ENCODE results near the gene RPSA.
"Not testable (repeated sequence)": the region's sequence is repeated elsewhere in the genome, so short reads cannot be mapped to it uniquely, and the experiment has no call there.

Gene RPSA

GRCh38 chr3:39388741-39389248, 17.7 kb upstream of the RPSA start:
- DNase-seq (ENCODE audit: low read depth in 1 of 2, low spot score in 1 of 2): no peak

DNA sequence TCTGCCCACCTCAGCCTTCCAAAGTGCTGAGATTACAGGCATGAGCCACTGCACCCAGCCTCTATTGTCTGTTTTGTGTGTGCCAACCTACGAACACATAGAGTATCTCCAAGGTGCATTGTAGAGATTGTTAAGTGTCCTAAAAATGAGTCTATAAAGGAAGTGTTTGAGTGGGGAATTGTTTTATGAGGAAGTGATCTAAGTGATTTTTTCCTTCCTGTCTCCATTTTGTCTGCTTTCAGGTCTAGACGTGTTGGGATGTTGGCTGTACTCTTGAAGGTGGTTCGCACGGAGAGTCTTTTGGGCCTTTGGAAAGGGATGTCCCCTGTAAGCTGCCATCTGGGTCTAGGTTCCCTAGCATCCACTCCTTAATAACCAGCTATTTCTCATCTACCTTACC, 16.3 kb upstream of the RPSA start:
- DNase-seq (ENCODE audit: low read depth in 1 of 2, low spot score in 1 of 2): no peak

DNA sequence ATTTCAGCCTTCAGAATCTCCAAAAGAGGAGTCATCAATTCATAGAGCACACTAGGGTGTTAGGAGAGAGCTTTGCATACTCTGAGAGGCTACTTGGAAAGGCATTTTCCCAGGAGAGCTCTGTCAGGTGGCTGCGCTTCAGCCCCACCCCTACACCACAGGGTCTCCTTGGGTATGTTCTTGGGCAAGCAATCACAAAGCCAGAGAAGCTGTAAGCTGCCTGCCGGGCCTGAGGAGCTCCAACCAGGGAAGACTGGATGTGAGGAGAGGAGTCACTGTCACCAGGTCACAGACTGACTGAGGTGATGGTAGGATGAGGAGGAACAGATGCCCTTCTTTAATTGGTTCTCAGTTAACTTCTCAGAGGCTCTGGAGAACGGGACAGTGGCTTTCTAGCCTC, 9.8 kb upstream of the RPSA start:
- no peak for DNase-seq (ENCODE audit: low read depth in 1 of 2, low spot score in 1 of 2)

DNA sequence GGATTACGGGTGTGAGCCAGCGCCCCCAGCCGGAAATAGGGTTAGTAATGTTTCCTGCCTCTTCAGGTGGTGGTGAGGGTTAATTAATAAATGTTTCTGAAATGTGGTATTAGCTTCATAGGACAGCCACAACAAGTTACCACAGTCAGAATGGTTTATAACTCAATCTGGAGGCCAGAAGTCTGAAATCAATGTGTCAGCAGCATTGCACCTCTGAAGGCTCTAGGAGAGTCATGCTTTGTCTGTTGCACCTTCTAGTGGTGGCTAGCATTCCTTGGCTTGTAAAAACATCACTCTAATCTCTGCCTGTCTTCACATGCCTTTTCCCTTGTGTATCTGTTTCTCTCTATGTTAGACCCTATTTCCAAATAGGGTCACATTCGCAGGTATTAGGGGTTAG, 7.8 kb upstream of the RPSA start:
- no peak for DNase-seq (ENCODE audit: low read depth in 1 of 2, low spot score in 1 of 2)

DNA sequence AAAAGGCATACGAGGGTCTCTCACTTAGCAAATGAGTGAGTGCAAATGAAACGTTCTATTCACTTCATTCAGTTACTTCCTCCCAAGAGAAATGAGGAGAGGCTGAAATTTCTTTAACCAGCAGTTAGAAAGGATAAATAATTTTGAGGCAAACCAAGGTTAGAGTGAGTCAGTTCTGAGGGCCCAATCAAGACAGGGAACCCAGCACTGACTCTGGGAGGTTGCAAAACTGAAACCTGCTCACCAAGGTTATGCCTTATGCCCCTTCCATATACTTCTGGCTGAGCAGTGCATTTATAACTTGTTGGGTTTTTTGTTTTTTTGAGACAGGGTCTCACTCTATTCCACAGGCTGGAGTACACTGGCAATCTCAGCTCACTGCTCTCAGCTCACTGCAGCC, 4.5 kb upstream of the RPSA start:
- no peak for DNase-seq (ENCODE audit: low read depth in 1 of 2, low spot score in 1 of 2)

- DNase-seq (ENCODE audit: low read depth in 1 of 2, low spot score in 1 of 2): no peak
Observed at GRCh38 chr3:39404943-39405686, 1.4 kb upstream of the RPSA start.

- no peak for DNase-seq (ENCODE audit: low read depth in 1 of 2, low spot score in 1 of 2)
Observed at GRCh38 chr3:39405687-39406367, 693 bp upstream of the RPSA start.

DNA sequence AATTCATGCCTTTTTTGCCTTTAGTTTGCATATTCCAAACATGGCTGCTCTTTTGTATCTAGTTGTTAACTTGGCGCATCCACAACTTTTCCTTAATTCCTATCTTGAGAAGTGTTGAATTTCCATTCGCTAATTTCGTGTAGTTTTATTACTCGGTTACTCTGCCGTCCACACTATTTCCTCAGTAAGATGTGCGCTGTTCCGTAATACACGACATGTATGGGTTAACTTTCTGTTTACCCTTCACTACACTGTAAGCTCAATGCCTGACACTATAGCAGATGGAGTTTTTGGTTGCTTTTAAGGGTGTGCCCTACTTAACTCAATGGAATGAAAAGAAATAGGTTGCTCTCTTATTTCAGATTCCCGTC, 724 bp downstream of the RPSA start:
- DNase-seq (ENCODE audit: low read depth in 1 of 2, low spot score in 1 of 2): no peak

GRCh38 chr3:39407773-39408492, 1.4 kb downstream of the RPSA start:
- no peak for DNase-seq (ENCODE audit: low read depth in 1 of 2, low spot score in 1 of 2)

DNA sequence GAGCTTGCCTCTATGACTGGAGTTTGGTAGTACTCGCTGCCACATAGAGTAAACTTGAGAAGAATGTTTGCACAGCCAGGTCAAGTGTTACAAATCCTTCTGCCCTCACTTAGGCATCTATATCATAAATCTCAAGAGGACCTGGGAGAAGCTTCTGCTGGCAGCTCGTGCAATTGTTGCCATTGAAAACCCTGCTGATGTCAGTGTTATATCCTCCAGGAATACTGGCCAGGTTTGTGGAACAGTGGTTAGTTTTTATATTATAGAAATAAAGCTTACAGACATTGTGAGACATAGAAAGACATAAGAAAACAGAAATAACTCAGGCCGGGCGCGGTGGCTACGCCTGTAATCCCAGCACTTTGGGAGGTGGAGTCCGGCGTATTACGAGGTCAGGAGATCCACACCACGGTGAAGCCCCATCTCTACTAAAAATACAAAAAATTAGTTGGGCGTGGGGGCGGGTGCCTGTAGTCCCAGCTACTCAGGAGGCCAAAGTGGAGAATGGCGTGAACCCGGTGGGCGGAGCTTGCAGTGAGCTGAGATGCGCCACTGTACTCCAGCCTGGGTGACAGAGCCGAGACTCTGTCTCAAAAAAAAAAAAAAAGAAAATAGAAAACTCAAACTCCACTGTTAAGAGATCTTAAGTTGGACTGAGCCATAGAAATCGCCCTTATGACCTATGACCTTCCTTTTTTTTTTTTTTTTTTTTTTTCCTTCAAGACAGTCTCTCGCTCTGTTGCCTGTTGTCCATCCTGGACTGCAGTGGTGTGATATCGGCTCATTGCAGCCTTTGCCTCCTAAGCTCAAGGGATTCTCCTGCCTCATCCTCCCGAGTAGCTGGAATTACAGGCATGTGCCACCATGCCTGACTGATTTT, 2.2 kb downstream of the RPSA start:
- no peak for DNase-seq (ENCODE audit: low read depth in 1 of 2, low spot score in 1 of 2)

DNA sequence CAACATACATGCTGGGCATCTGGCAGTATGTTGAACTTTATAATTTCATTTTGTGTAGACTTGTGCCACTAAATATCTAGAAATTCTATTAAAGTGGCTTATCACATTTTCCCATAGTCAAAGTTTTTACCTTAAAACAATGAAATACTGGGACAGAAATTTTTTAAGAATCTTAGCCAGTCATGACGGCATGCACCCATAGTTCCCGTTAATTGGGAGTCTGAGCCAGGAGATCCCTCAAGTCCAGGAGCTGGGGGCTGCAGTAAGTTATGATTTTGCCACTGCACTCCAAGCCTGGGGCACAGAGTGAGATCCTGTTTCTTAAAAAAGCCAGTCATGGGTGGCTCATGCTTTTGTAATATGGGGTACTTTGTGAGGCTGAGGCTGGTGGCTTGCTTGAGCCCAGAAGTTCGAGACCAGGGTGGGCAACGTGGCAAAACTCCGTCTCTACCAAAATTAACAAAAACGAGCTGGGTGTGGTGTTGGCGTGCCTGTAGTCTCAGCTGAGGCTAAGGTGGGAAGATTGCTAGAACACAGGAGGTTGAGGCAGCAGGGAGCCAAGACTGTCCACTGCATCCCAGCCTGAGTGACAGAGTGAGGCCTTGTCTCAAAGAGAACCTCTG, 3.1 kb downstream of the RPSA start:
- no peak for DNase-seq (ENCODE audit: low read depth in 1 of 2, low spot score in 1 of 2)

GRCh38 chr3:39410893-39411292, 4.4 kb downstream of the RPSA start:
- no peak for DNase-seq (ENCODE audit: low read depth in 1 of 2, low spot score in 1 of 2)

GRCh38 chr3:39412668-39413260, 6.2 kb downstream of the RPSA start:
- no peak for DNase-seq (ENCODE audit: low read depth in 1 of 2, low spot score in 1 of 2)

- no peak for DNase-seq (ENCODE audit: low read depth in 1 of 2, low spot score in 1 of 2)
Observed at GRCh38 chr3:39413691-39414420, 7.3 kb downstream of the RPSA start.

DNA sequence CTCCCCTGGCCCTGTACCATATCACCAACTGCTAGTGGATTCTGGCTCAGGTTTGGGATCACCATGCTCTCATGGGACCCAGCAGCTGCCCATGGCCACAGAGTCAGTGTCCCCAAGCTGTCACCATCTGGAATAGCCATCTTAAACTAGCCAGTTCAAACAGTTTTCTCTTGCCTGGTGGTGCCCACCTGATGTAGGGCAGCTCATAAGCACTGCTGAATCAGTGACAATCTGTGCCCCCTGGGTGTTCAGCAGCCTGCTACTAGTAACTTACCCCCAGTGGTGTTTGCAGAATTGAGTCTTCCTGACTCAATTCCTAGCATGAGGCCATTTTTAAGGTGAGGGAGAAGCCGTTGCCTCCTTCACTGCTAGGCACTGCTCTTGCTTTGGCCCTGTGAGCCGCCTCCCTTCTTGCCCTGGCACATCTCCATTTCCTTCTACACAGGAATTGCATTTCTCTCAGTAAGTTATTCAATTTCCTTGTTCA, 7.9 kb downstream of the RPSA start:
- no peak for DNase-seq (ENCODE audit: low read depth in 1 of 2, low spot score in 1 of 2)

DNA sequence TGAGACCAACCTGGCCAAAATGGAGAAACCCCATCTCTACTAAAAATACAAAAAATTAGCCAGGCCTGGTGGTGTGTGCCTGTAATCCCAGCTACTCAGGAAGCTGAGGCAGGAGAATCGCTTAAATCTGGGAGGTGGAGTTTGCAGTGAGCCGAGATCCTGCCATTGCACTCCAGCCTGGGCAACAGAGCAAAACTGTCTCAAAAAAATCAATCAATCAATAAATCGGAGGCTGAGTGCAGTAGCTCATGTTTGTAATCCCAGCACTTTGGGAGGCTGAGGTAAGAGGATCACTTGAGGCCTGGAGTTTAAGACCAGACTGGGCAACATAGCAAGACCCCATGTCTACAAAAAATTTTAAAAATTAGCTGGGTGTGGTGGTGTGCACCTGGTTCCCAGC, 8.8 kb downstream of the RPSA start:
- DNase-seq (ENCODE audit: low read depth in 1 of 2, low spot score in 1 of 2): not testable (repeated sequence)

- DNase-seq (ENCODE audit: low read depth in 1 of 2, low spot score in 1 of 2): no peak
Observed at GRCh38 chr3:39415983-39416382, 9.5 kb downstream of the RPSA start.

DNA sequence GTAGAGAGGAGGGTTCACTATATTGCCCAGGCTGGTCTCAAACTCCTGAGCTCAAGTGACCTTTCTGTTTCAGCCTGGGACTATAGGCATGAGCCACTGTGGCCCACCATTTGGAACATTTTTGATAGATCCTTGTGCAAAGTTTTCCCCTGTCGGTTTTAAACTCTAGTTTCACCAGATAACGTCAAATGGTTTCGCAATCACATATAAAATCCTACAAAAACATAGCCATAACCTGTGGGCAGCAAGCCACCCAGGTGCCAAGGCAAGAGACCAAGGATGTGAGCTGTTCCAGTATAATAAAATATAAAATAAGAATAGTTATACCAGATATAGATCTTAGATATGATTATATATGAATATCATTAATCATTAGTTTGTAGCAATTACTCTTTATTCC, 10.5 kb downstream of the RPSA start:
- DNase-seq (ENCODE audit: low read depth in 1 of 2, low spot score in 1 of 2): not testable (repeated sequence)

DNA sequence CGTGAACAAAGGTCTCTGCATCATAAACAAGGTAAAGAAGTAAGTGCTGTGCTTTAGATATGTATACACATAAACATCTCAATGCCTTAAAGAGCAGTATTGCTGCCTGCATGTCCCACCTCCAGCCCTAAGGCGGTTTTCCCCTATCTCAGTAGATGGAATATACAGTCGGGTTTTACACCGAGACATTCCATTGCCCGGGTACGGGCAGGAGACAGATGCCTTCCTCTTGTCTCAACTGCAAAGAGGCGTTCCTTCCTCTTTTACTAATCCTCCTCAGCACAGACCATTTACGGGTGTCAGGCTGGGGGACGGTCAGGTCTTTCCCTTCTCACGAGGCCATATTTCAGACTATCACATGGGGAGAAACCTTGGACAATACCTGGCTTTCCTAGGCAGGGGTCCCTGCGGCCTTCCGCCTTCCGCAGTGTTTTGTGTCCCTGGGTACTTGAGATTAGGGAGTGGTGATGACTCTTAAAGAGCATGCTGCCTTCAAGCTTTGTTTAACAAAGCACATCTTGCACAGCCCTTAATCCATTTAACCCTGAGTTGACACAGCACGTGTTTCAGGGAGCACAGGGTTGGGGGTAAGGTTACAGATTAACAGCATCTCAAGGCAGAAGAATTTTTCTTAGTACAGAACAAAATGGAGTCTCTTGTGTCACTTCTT, 12.2 kb downstream of the RPSA start:
- DNase-seq (ENCODE audit: low read depth in 1 of 2, low spot score in 1 of 2): not testable (repeated sequence)
